Fibroblast of lung (primary cell): Measurements from ENCODE around the gene MTAP. TPM values are rescaled to one million over a fixed set of nuclear protein-coding genes. Genes with fewer than 3 reads are reported as not detected.

ENCODE experiments used
- DNase-seq, 2 donors: peaks; one replicate each; pipeline versions ENCODE4 v3.0.0 to v3.0.0-alpha.2; 2010; ENCODE audit warnings: low read depth in 2 of 2
- H2AFZ ChIP-seq: 2 replicates; pipeline ENCODE4 v1.5.1; 2012; ENCODE audit warnings: low read length, control low read depth, inconsistent platforms
- H3K27ac ChIP-seq: 2 replicates; pipeline ENCODE4 v1.5.1; 2011; ENCODE audit warnings: low read length, control low read depth; ENCODE audit not compliant: insufficient read depth
- H3K27me3 ChIP-seq: 2 replicates; pipeline ENCODE4 v1.5.1; 2011; ENCODE audit warnings: mild to moderate bottlenecking, low read length; ENCODE audit not compliant: control insufficient read depth, insufficient read depth
- H3K36me3 ChIP-seq: 2 replicates; pipeline ENCODE4 v1.5.1; 2011; ENCODE audit warnings: low read length; ENCODE audit not compliant: control insufficient read depth, insufficient read depth
- H3K4me1 ChIP-seq: 2 replicates; pipeline ENCODE4 v1.5.1; 2011; ENCODE audit warnings: low read length; ENCODE audit not compliant: control insufficient read depth, insufficient read depth; ENCODE audit errors: extremely low read depth
- H3K4me2 ChIP-seq: 2 replicates; pipeline ENCODE4 v1.5.1; 2011; ENCODE audit warnings: low read length, control low read depth; ENCODE audit not compliant: insufficient read depth; ENCODE audit errors: extremely low read depth
- H3K4me3 ChIP-seq, 4 experiments: fragments of 200-600 bp in 1 of 4; sonication (generic) in 1 of 4; replicated peaks in 1 of 4; 2 replicates each; pipeline ENCODE4 v1.5.1; 2011 to 2016; ENCODE audit warnings: low read length in 4 of 4, low read depth in 3 of 4, mild to moderate bottlenecking in 3 of 4, control low read depth in 2 of 4, inconsistent platforms in 1 of 4, mixed read lengths in 1 of 4; ENCODE audit not compliant: insufficient read depth in 1 of 4; ENCODE audit errors: control extremely low read depth in 1 of 4
- H3K79me2 ChIP-seq: 2 replicates; pipeline ENCODE4 v1.5.1; 2012; ENCODE audit warnings: mild to moderate bottlenecking, low read length, inconsistent platforms; ENCODE audit not compliant: control insufficient read depth, insufficient read depth
- H3K9ac ChIP-seq: 2 replicates; pipeline ENCODE4 v1.5.1; 2011; ENCODE audit warnings: mild to moderate bottlenecking, low read length, control low read depth; ENCODE audit not compliant: insufficient read depth
- H3K9me3 ChIP-seq: 2 replicates; pipeline ENCODE4 v1.5.1; 2012; ENCODE audit warnings: low read depth, low read length; ENCODE audit not compliant: control insufficient read depth, insufficient read depth
- H4K20me1 ChIP-seq: 2 replicates; pipeline ENCODE4 v1.5.1; 2011; ENCODE audit warnings: low read length; ENCODE audit not compliant: control insufficient read depth, insufficient read depth; ENCODE audit errors: extremely low read depth
- CTCF ChIP-seq, 2 donors: IDR thresholded peaks in 1 of 2; conservative IDR thresholded peaks in 1 of 2; 1 replicate in 1 of 2; 2 replicates in 1 of 2; pipeline ENCODE4 v1.5.1; 2011 to 2012; ENCODE audit warnings: low read length in 2 of 2, control low read depth in 1 of 2, inconsistent platforms in 1 of 2, low read depth in 1 of 2, mild to moderate bottlenecking in 1 of 2
- EZH2 ChIP-seq: IDR thresholded peaks from 2 replicates; pipeline ENCODE4 v1.5.1; 2012; ENCODE audit warnings: low read length, control low read depth, mild to moderate bottlenecking; ENCODE audit errors: missing control alignments
- polyA plus RNA-seq, 2 donors: library from polyadenylated mRNA; depleted of rRNA in 1 of 2; stranded (reverse) in 1 of 2; unstranded in 1 of 2; fragments of >200 nt; gene quantifications; 2 replicates each; pipeline ENCODE4 v1.2.1, GENCODE V29; 2011 to 2012; ENCODE audit warnings: missing spikeins in 1 of 2
- total RNA-seq: library from RNA; depleted of rRNA; stranded (reverse); fragments of >200 nt; gene quantifications from 2 replicates; pipeline ENCODE4 v1.2.1, GENCODE V29; 2014

The MTAP gene
- total and polyA plus RNA-seq, 2 donors (not counting 1 experiment from before 2014, with no cell fraction given), result 20.0 to 27.6 TPM

GRCh38 chr9:21800931-21801682, 1.3 kb upstream of the MTAP start:
- no peak for TF ChIP-seq EZH2
- no peak for TF ChIP-seq CTCF (conservative IDR thresholded peaks at IDR 0.05 in 1 of 2, IDR thresholded peaks at IDR 0.05 in 1 of 2; ENCODE audit: low read depth in 1 of 2, low read length in 2 of 2)
- Histone ChIP-seq H4K20me1 (no peaks in the 10 kb centered on the region), H3K9ac (no peak overlapping the region), H3K36me3 (no peaks in the 10 kb centered on the region), H3K4me3 (peak overlapping the region; percentile 79 to 91 (median 82)), H2AFZ (peak overlapping the region; percentile 96), H3K27me3 (no peaks in the 10 kb centered on the region), H3K27ac (peak overlapping the region; percentile 88), H3K79me2 (peaks cover 40% of the 10 kb centered on the region), H3K4me2 (peak overlapping the region; percentile 94), H3K4me1 (peaks cover 8% of the 10 kb centered on the region), H3K9me3 (no peaks in the 10 kb centered on the region)
- no peak for DNase-seq

DNA sequence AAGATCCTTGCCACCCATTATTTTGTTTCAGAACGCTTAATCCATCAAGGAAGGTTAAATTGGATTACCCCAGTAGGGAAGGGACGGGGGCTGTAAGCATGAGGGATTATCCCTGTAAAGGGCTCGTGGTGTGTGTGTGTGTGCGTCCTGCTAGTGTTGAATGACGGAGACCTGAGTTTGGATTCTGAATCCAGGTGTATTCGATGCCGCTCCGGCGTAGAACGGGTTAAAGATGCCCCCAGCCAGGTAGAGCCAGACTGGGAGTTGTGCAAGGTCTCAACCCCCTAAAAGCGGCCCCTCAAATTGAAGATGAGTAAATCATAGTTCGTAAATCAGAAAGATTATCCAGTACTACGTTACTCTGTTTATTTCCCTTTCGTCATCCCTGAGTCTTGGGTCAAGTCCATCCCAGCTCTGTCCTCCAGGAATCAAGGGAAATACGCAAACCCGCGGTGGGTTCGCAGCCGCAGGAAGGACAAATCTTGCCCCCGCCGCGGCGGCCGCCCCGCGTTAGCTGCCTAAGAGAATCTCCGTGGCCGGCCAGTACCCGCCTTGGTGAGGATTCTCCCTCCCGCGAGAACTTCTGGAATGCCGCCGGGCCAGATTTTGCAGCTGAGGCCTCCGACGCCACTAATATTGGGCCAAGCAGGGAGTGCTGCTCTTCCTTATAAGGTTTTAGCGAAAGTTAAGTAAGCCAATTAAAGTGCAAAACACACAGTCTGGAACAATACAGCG, 586 bp upstream of the MTAP start:
- Histone ChIP-seq H3K9ac (peak overlapping the region; percentile 60), H4K20me1 (no peaks in the 10 kb centered on the region), H3K79me2 (peaks cover 48% of the 10 kb centered on the region)

More for the DNA sequence above, 586 bp upstream of the MTAP start:
- peak overlapping the region; percentile 94 for H3K4me2 ChIP-seq
- no peaks in the 10 kb centered on the region for H3K27me3 ChIP-seq
- TF ChIP-seq CTCF (conservative IDR thresholded peaks at IDR 0.05 in 1 of 2, IDR thresholded peaks at IDR 0.05 in 1 of 2; ENCODE audit: low read depth in 1 of 2, low read length in 2 of 2) (no peak), EZH2 (no peak)
- DNase-seq, result peak; percentile 88
- H3K4me1 ChIP-seq, result peaks cover 8% of the 10 kb centered on the region
- no peaks in the 10 kb centered on the region for H3K36me3 ChIP-seq
- peak overlapping the region; percentile 88 for H3K27ac ChIP-seq
- no peaks in the 10 kb centered on the region for H3K9me3 ChIP-seq
- peak overlapping the region; percentile 79 to 91 (median 82) for H3K4me3 ChIP-seq
- peak overlapping the region; percentile 96 for H2AFZ ChIP-seq
